ENCODE results near the gene LRRTM4.

The LRRTM4 gene

DNA sequence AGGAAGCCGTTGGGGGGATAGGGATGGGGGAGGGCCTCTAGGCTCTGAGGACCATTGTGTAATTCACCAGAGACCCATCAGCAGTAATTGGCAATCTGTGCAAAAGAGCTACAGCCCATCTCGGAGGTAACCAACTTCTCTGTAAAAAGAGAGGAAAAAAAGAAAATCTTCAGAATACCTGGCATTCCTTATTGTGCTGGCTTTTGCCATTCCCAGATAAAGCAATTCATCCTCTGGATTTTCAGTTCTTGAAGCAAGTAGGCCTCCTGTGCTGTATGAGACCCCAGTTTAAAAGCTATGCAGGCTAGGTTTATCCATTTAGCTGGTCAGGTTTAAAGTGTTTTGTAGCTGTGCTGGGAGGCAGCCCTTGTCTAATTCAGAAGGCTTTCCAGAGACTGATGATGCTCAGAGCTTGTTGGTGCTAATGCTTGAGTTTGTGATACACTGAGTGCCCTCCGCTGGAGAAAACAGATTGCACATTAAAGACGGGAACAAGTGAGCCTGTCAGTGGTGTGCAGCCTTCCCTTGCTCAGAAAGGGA, at the start of gene LRRTM4:
Gene LRRTM4, minus strand, starts transcription at position 446 of the 540 bp plus-strand sequence.
- Histone ChIP-seq H3K27me3 (ENCODE audit: low read depth, low read length) (no peaks in the 10 kb centered on the region), H3K9me3 (ENCODE audit: control insufficient read depth in 1 of 2, low read length in 2 of 2) (no peaks in the 10 kb centered on the region), H3K27ac (ENCODE audit: low read length) (no peak within 1 kb of the TSS), H3K4me3 (ENCODE audit: low read depth in 1 of 2, low read length in 2 of 2) (no peak within 1 kb of the TSS), H3K36me3 (ENCODE audit: control insufficient read depth in 1 of 2, insufficient read depth in 2 of 2, low read length in 2 of 2) (no peaks in the 10 kb centered on the region), H3K4me1 (ENCODE audit: control insufficient read depth in 1 of 2, insufficient read depth in 2 of 2, low read length in 2 of 2) (peaks cover 0 to 4% of the 10 kb centered on the region in 2 donors)

GRCh38 chr2:77571545-77571944, 49.4 kb upstream of the LRRTM4 start:
- H3K27me3 ChIP-seq (ENCODE audit: low read depth, low read length), result no peaks in the 10 kb centered on the region
- no peak overlapping the region for H3K27ac ChIP-seq (ENCODE audit: low read length)
- no peaks in the 10 kb centered on the region for H3K9me3 ChIP-seq (ENCODE audit: control insufficient read depth in 1 of 2, low read length in 2 of 2)
- H3K4me1 ChIP-seq (ENCODE audit: control insufficient read depth in 1 of 2, insufficient read depth in 2 of 2, low read length in 2 of 2), result no peaks in the 10 kb centered on the region
- H3K4me3 ChIP-seq (ENCODE audit: low read depth in 1 of 2, low read length in 2 of 2), result no peak overlapping the region
- no peaks in the 10 kb centered on the region for H3K36me3 ChIP-seq (ENCODE audit: control insufficient read depth in 1 of 2, insufficient read depth in 2 of 2, low read length in 2 of 2)

GRCh38 chr2:77567723-77568122, 45.5 kb upstream of the LRRTM4 start:
- Histone ChIP-seq H3K4me3 (ENCODE audit: low read depth in 1 of 2, low read length in 2 of 2) (no peak overlapping the region), H3K27me3 (ENCODE audit: low read depth, low read length) (no peaks in the 10 kb centered on the region), H3K36me3 (ENCODE audit: control insufficient read depth in 1 of 2, insufficient read depth in 2 of 2, low read length in 2 of 2) (no peaks in the 10 kb centered on the region), H3K4me1 (ENCODE audit: control insufficient read depth in 1 of 2, insufficient read depth in 2 of 2, low read length in 2 of 2) (no peaks in the 10 kb centered on the region), H3K27ac (ENCODE audit: low read length) (no peak overlapping the region), H3K9me3 (ENCODE audit: control insufficient read depth in 1 of 2, low read length in 2 of 2) (no peaks in the 10 kb centered on the region)

GRCh38 chr2:77566582-77566981, 44.4 kb upstream of the LRRTM4 start:
- H3K9me3 ChIP-seq (ENCODE audit: control insufficient read depth in 1 of 2, low read length in 2 of 2), result no peaks in the 10 kb centered on the region
- H3K4me3 ChIP-seq (ENCODE audit: low read depth in 1 of 2, low read length in 2 of 2), result no peak overlapping the region
- no peak overlapping the region for H3K27ac ChIP-seq (ENCODE audit: low read length)

DNA sequence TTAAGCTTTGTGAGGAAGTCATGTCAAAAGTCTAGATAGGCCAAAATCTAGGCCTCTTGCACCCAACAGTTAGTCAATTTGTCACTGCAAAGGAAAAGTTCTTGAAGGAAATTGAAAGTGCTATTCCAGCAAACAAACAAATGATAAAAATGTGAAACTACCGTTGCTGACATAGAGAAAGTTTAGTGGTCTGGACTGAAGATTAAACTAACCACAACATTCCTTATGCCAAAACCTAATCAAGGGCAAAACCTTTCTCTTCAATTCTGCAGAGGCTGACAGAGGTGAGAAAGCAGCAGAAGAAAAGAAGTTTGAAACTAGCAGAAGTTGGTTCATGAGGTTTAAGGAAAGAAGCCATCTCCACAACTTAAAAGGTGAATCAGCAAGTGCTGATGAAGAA, 44.0 kb upstream of the LRRTM4 start:
- Histone ChIP-seq H3K27ac (ENCODE audit: low read length) (no peak overlapping the region), H3K36me3 (ENCODE audit: control insufficient read depth in 1 of 2, insufficient read depth in 2 of 2, low read length in 2 of 2) (no peaks in the 10 kb centered on the region), H3K4me3 (ENCODE audit: low read depth in 1 of 2, low read length in 2 of 2) (no peak overlapping the region), H3K27me3 (ENCODE audit: low read depth, low read length) (no peaks in the 10 kb centered on the region), H3K4me1 (ENCODE audit: control insufficient read depth in 1 of 2, insufficient read depth in 2 of 2, low read length in 2 of 2) (no peaks in the 10 kb centered on the region), H3K9me3 (ENCODE audit: control insufficient read depth in 1 of 2, low read length in 2 of 2) (no peaks in the 10 kb centered on the region)

More at GRCh38 chr2:77566582-77566981, 44.4 kb upstream of the LRRTM4 start:
- Histone ChIP-seq H3K4me1 (ENCODE audit: control insufficient read depth in 1 of 2, insufficient read depth in 2 of 2, low read length in 2 of 2) (no peaks in the 10 kb centered on the region), H3K27me3 (ENCODE audit: low read depth, low read length) (no peaks in the 10 kb centered on the region), H3K36me3 (ENCODE audit: control insufficient read depth in 1 of 2, insufficient read depth in 2 of 2, low read length in 2 of 2) (no peaks in the 10 kb centered on the region)

DNA sequence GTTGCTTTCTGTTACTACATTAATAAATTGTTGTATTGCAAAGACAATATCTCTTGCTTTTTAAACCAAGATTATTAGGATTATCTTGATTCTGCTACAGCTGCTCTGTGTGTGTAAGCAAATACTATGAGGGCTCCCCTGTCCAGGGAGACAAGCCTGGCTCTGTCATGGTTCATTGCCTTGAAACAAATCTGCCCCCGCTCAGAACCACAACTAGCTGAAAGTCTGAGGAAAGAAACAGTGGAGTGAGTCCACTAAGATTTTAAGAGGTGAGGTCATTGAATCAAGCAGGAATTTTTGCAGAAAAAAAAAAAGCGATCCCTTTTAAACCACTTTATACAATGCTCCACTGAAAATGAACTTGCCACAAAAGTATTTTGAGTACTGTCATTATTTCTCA, 30.8 kb upstream of the LRRTM4 start:
- Histone ChIP-seq H3K27me3 (ENCODE audit: low read depth, low read length) (no peaks in the 10 kb centered on the region), H3K36me3 (ENCODE audit: control insufficient read depth in 1 of 2, insufficient read depth in 2 of 2, low read length in 2 of 2) (no peaks in the 10 kb centered on the region), H3K27ac (ENCODE audit: low read length) (no peak overlapping the region), H3K4me3 (ENCODE audit: low read depth in 1 of 2, low read length in 2 of 2) (no peak overlapping the region), H3K4me1 (ENCODE audit: control insufficient read depth in 1 of 2, insufficient read depth in 2 of 2, low read length in 2 of 2) (no peaks in the 10 kb centered on the region), H3K9me3 (ENCODE audit: control insufficient read depth in 1 of 2, low read length in 2 of 2) (no peaks in the 10 kb centered on the region)

- Histone ChIP-seq H3K4me1 (ENCODE audit: control insufficient read depth in 1 of 2, insufficient read depth in 2 of 2, low read length in 2 of 2) (no peaks in the 10 kb centered on the region), H3K27me3 (ENCODE audit: low read depth, low read length) (no peaks in the 10 kb centered on the region), H3K9me3 (ENCODE audit: control insufficient read depth in 1 of 2, low read length in 2 of 2) (peaks cover 0 to 3% of the 10 kb centered on the region in 2 donors), H3K4me3 (ENCODE audit: low read depth in 1 of 2, low read length in 2 of 2) (no peak overlapping the region), H3K36me3 (ENCODE audit: control insufficient read depth in 1 of 2, insufficient read depth in 2 of 2, low read length in 2 of 2) (no peaks in the 10 kb centered on the region), H3K27ac (ENCODE audit: low read length) (no peak overlapping the region)
Observed at GRCh38 chr2:77538031-77538430, 15.9 kb upstream of the LRRTM4 start.

DNA sequence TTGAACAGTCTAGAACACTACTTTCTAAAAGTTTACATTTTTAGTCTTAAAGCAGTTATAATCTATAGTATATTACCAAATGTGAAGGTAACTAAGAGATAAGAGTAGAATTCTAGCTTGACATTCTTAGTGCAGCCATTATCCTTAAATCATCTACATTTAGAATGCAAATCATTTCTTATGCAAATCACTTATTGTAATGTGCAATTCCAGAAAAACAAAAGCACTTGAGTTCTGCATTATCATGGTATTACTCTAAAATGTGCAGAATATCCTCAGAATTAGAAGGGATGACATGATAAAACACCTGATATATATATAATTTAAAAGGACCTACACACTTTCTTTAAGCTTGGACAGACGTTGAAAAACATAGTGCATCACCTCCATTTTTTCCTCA, 712 bp upstream of the LRRTM4 start:
- Histone ChIP-seq H3K27me3 (ENCODE audit: low read depth, low read length) (no peaks in the 10 kb centered on the region), H3K4me3 (ENCODE audit: low read depth in 1 of 2, low read length in 2 of 2) (no peak overlapping the region), H3K27ac (ENCODE audit: low read length) (no peak overlapping the region), H3K9me3 (ENCODE audit: control insufficient read depth in 1 of 2, low read length in 2 of 2) (peaks cover 0 to under 1% of the 10 kb centered on the region in 2 donors), H3K4me1 (ENCODE audit: control insufficient read depth in 1 of 2, insufficient read depth in 2 of 2, low read length in 2 of 2) (peaks cover 0 to 4% of the 10 kb centered on the region in 2 donors), H3K36me3 (ENCODE audit: control insufficient read depth in 1 of 2, insufficient read depth in 2 of 2, low read length in 2 of 2) (no peaks in the 10 kb centered on the region)

- Histone ChIP-seq H3K27me3 (ENCODE audit: low read depth, low read length) (no peaks in the 10 kb centered on the region), H3K27ac (ENCODE audit: low read length) (no peak overlapping the region), H3K4me1 (ENCODE audit: control insufficient read depth in 1 of 2, insufficient read depth in 2 of 2, low read length in 2 of 2) (peaks cover 0 to 4% of the 10 kb centered on the region in 2 donors), H3K9me3 (ENCODE audit: control insufficient read depth in 1 of 2, low read length in 2 of 2) (no peaks in the 10 kb centered on the region), H3K36me3 (ENCODE audit: control insufficient read depth in 1 of 2, insufficient read depth in 2 of 2, low read length in 2 of 2) (no peaks in the 10 kb centered on the region), H3K4me3 (ENCODE audit: low read depth in 1 of 2, low read length in 2 of 2) (no peak overlapping the region)
Observed at GRCh38 chr2:77521548-77521891, 656 bp downstream of the LRRTM4 start.

DNA sequence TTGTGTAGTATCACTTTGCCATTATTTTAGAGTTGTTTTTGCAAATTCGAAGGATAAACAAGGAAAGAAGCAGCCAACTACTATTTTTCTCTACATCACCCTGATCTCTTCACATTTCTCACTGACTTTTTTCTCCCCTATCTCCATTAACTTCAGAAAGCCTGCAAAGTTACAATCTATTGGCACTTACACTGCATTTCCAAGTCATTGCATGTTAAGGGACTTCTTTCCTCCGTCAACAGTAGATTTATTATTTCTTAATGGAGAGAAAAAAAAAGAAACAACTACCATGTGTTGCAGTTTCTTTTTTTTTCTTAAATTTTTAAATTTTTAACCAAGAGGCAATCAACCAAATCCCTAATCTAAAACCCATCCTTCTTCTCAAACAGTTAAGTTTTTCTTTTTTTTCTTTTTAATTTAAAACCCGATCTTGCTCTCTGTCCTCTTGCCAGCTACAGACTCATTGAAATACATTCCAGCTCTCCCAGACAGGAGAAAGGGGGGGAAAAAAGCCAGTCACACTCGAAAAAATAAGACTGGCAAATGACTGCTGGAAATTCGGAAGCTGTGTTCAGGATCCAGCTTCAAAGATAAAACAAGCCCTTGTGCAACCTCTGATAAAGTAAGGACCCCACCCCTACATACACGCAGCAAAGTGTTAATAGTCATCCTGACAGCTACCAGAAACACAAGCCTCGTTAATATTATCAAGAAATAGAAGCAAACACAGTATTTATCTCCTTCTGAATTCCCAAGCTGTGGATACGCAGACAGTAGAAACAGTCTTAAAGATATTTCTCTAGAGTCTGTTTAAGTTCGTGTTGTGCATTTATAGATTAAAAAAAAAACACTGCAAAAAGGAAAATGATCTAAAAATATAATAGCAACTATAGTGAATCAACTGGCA, 1.3 kb downstream of the LRRTM4 start:
- Histone ChIP-seq H3K27ac (ENCODE audit: low read length) (no peak overlapping the region), H3K4me1 (ENCODE audit: control insufficient read depth in 1 of 2, insufficient read depth in 2 of 2, low read length in 2 of 2) (peaks cover 0 to 4% of the 10 kb centered on the region in 2 donors), H3K9me3 (ENCODE audit: control insufficient read depth in 1 of 2, low read length in 2 of 2) (no peaks in the 10 kb centered on the region), H3K27me3 (ENCODE audit: low read depth, low read length) (no peaks in the 10 kb centered on the region), H3K4me3 (ENCODE audit: low read depth in 1 of 2, low read length in 2 of 2) (no peak overlapping the region), H3K36me3 (ENCODE audit: control insufficient read depth in 1 of 2, insufficient read depth in 2 of 2, low read length in 2 of 2) (no peaks in the 10 kb centered on the region)

GRCh38 chr2:77519888-77520506, 2.2 kb downstream of the LRRTM4 start:
- Histone ChIP-seq H3K9me3 (ENCODE audit: control insufficient read depth in 1 of 2, low read length in 2 of 2) (no peaks in the 10 kb centered on the region), H3K4me3 (ENCODE audit: low read depth in 1 of 2, low read length in 2 of 2) (peak overlapping the region in 1 of 2 donors; percentile 17), H3K4me1 (ENCODE audit: control insufficient read depth in 1 of 2, insufficient read depth in 2 of 2, low read length in 2 of 2) (peaks cover 0 to 4% of the 10 kb centered on the region in 2 donors), H3K27ac (ENCODE audit: low read length) (no peak overlapping the region), H3K36me3 (ENCODE audit: control insufficient read depth in 1 of 2, insufficient read depth in 2 of 2, low read length in 2 of 2) (no peaks in the 10 kb centered on the region), H3K27me3 (ENCODE audit: low read depth, low read length) (no peaks in the 10 kb centered on the region)
